HepG2 (cell line): ENCODE results near the gene MCU. TPM values are rescaled to one million over a fixed set of nuclear protein-coding genes. Genes with fewer than 3 reads are reported as not detected.

Experiments
- ATAC-seq: fragments of 200-7000 bp; cut with Tn5 transposase; 3 replicates; pipeline ENCODE4 v1.9.1; 2020; ENCODE audit warnings: mild to moderate bottlenecking, moderate library complexity
- BruUV-seq: library from RNA; stranded (reverse); fragments of 400-500 nt; replicated peaks from 2 replicates; lab custom pipeline; 2021; lab: Mats Ljungman, UMichigan
- CTCF ChIA-PET: fragments of 300-600 bp; formaldehyde crosslinking; extraction: SDS; loops from one replicate; lab custom pipeline; 2021; ENCODE audit warnings: low total read pairs, inconsistent platforms, low intra/inter-chr PET ratio; lab: Yijun Ruan, JAX
- POLR2A ChIA-PET: fragments of 350-600 bp; sonication (Branson Sonifier 250); formaldehyde crosslinking; loops from one replicate; lab custom pipeline; 2020; ENCODE audit warnings: antibody characterized with exemption, inconsistent platforms; lab: Yijun Ruan, JAX
- DNase-seq: peaks from one replicate; pipeline ENCODE4 v3.0.0-alpha.2; 2015; ENCODE audit warnings: low spot score
- FAIRE-seq: peaks from 3 replicates; lab custom pipeline; 2011; peaks lifted over from hg19 to GRCh38; lab: Jason Lieb, UNC
- H2AFZ ChIP-seq: one replicate; pipeline ENCODE4 v1.6.1; 2011; ENCODE audit warnings: low read length, inconsistent platforms
- H3K27ac ChIP-seq: fragments of 300-600 bp; 3 replicates; pipeline ENCODE4 v1.8.0; 2011; ENCODE audit warnings: mixed run types, mild to moderate bottlenecking, mixed read lengths, low read length, inconsistent platforms; ENCODE audit not compliant: insufficient read depth; ENCODE audit errors: extremely low read length
- H3K27me3 ChIP-seq, 2 experiments: fragments of 200-600 bp in 1 of 2; 2 replicates in 1 of 2; 3 replicates in 1 of 2; pipeline versions ENCODE4 v1.6.0 to v1.8.0; 2011; ENCODE audit warnings: low read length in 2 of 2, mild to moderate bottlenecking in 2 of 2, moderate library complexity in 2 of 2, inconsistent platforms in 1 of 2; ENCODE audit not compliant: insufficient read depth in 2 of 2, control insufficient read depth in 1 of 2
- H3K36me3 ChIP-seq, 2 experiments: fragments of 200-600 bp in 1 of 2; replicated peaks in 1 of 2; 2 replicates in 1 of 2; 3 replicates in 1 of 2; pipeline versions ENCODE4 v1.5.1 to v1.8.0; 2011; ENCODE audit warnings: low read length in 2 of 2, inconsistent platforms in 1 of 2; ENCODE audit not compliant: insufficient read depth in 2 of 2, control insufficient read depth in 1 of 2
- H3K4me1 ChIP-seq: 2 replicates; pipeline ENCODE4 v1.5.1; 2012; ENCODE audit warnings: low read length, inconsistent platforms; ENCODE audit not compliant: insufficient read depth
- H3K4me2 ChIP-seq: 2 replicates; pipeline ENCODE4 v1.6.0; 2011; ENCODE audit warnings: low read depth, low read length, inconsistent platforms
- H3K4me3 ChIP-seq, 3 experiments: fragments of 200-600 bp in 1 of 3; sonication (generic), shearing (Covaris generic) in 1 of 3; replicated peaks in 1 of 3; 2 replicates each; pipeline ENCODE4 v1.5.1; 2011 to 2016; ENCODE audit warnings: low read length in 3 of 3, inconsistent platforms in 2 of 3, low read depth in 2 of 3, mild to moderate bottlenecking in 2 of 3, control low read depth in 1 of 3, mixed read lengths in 1 of 3; ENCODE audit not compliant: insufficient read depth in 1 of 3
- H3K79me2 ChIP-seq: one replicate; pipeline ENCODE4 v1.6.1; 2011; ENCODE audit warnings: low read length, inconsistent platforms; ENCODE audit not compliant: insufficient read depth
- H3K9ac ChIP-seq: 2 replicates; pipeline ENCODE4 v1.6.0; 2011; ENCODE audit warnings: mild to moderate bottlenecking, low read depth, low read length, inconsistent platforms; ENCODE audit not compliant: insufficient read depth
- H3K9me3 ChIP-seq: 2 replicates; pipeline ENCODE4 v1.5.1; 2012; ENCODE audit warnings: mild to moderate bottlenecking, low read length
- H4K20me1 ChIP-seq: 2 replicates; pipeline ENCODE4 v1.6.0; 2011; ENCODE audit warnings: inconsistent platforms, mild to moderate bottlenecking, low read length, moderate library complexity; ENCODE audit not compliant: insufficient read depth
- CEBPG ChIP-seq: IDR thresholded peaks from 2 replicates; pipeline ENCODE4 v1.6.1; 2016
- GABPB1 ChIP-seq: IDR thresholded peaks from 2 replicates; pipeline ENCODE4 v1.6.1; 2016; ENCODE audit warnings: mild to moderate bottlenecking, missing genetic modification reagents, moderate library complexity, missing compliant biosample characterization
- GATAD1 ChIP-seq: IDR thresholded peaks from 2 replicates; pipeline ENCODE4 v1.6.1; 2016; ENCODE audit warnings: missing genetic modification reagents, missing compliant biosample characterization
- GMEB1 ChIP-seq: sonication (generic); formaldehyde crosslinking; IDR thresholded peaks from 2 replicates; pipeline ENCODE4 v1.5.1; 2020; ENCODE audit warnings: missing genetic modification reagents, mild to moderate bottlenecking, borderline replicate concordance
- KDM5A ChIP-seq: fragments of 200-600 bp; sonication (generic); IDR thresholded peaks from 2 replicates; pipeline ENCODE4 v1.7.0; 2018; ENCODE audit warnings: antibody characterized with exemption, mild to moderate bottlenecking, low read length, borderline replicate concordance
- NCOA5 ChIP-seq: sonication (generic); formaldehyde crosslinking; IDR thresholded peaks from 2 replicates; pipeline ENCODE4 v1.4.0; 2020; ENCODE audit warnings: missing genetic modification reagents
- SNRNP70 ChIP-seq: fragments of 200-400 bp; formaldehyde crosslinking; IDR thresholded peaks from 2 replicates; pipeline ENCODE4 v1.6.1; 2017; ENCODE audit warnings: mild to moderate bottlenecking, low read depth, low read length, moderate library complexity
- TEAD3 ChIP-seq: optimal IDR thresholded peaks from 2 replicates; pipeline ENCODE3; 2016; ENCODE audit warnings: borderline replicate concordance
- ZBTB14 ChIP-seq: sonication (generic); formaldehyde crosslinking; IDR thresholded peaks from 2 replicates; pipeline ENCODE4 v1.4.0; 2020; ENCODE audit warnings: missing genetic modification reagents
- ZNF274 ChIP-seq: sonication (generic); formaldehyde crosslinking; IDR thresholded peaks from 2 replicates; pipeline ENCODE4 v1.5.1; 2020; ENCODE audit warnings: mild to moderate bottlenecking, missing genetic modification reagents
- ZNF33B ChIP-seq: sonication (generic); formaldehyde crosslinking; IDR thresholded peaks from 2 replicates; pipeline ENCODE4 v1.5.1; 2020; ENCODE audit warnings: mild to moderate bottlenecking, missing genetic modification reagents
- ZNF350 ChIP-seq: sonication (generic); formaldehyde crosslinking; IDR thresholded peaks from 2 replicates; pipeline ENCODE4 v1.4.0; 2020; ENCODE audit warnings: mild to moderate bottlenecking, low read depth, missing genetic modification reagents, borderline replicate concordance
- ZNF530 ChIP-seq: sonication (generic); formaldehyde crosslinking; IDR thresholded peaks from 2 replicates; pipeline ENCODE4 v1.5.0; 2020; ENCODE audit warnings: low read depth, mild to moderate bottlenecking, missing genetic modification reagents
- ZNF556 ChIP-seq: sonication (generic); formaldehyde crosslinking; IDR thresholded peaks from 2 replicates; pipeline ENCODE4 v1.4.0; 2020; ENCODE audit warnings: mild to moderate bottlenecking, missing genetic modification reagents, borderline replicate concordance
- ZNF616 ChIP-seq: sonication (generic); formaldehyde crosslinking; IDR thresholded peaks from 2 replicates; pipeline ENCODE4 v1.5.0; 2020; ENCODE audit warnings: low read depth, mild to moderate bottlenecking, missing genetic modification reagents
- WGBS: methylation state at CpG from one replicate; pipeline ENCODE4 v1.1.6; 2017; ENCODE audit warnings: low lambda C conversion rate; 5-methylcytosine and 5-hydroxymethylcytosine counted together
- in situ Hi-C: cut with HindIII; loops from 2 replicates; pipeline ENCODE4 v1.10.0; 2017; ENCODE audit warnings: low pct_unique_long_range_greater_than_20kb; ENCODE audit not compliant: extremely low pct_ligation_motif_present
- intact Hi-C: fragments of 100-400 bp; cut with micrococcal nuclease; formaldehyde crosslinking; loops from one replicate; pipeline ENCODE4 v1.10.0; 2022; ENCODE audit not compliant: unreplicated experiment
- polyA plus RNA-seq, 8 experiments: library from polyadenylated mRNA; depleted of rRNA in 3 of 8; stranded (reverse) in 7 of 8; unstranded in 1 of 8; fragments of >200 nt; fragmentation: Illumina TruSeq in 4 of 8; extraction: Trizol in 4 of 8; gene quantifications; 2 replicates each; pipeline versions ENCODE4 v1.2.1 to v1.2.3, GENCODE V29; 2011 to 2016; ENCODE audit warnings: low read depth in 4 of 8, missing spikeins in 1 of 8, mixed read lengths in 1 of 8; ENCODE audit not compliant: insufficient read depth in 1 of 8
- total RNA-seq, 5 experiments: library from RNA; depleted of rRNA; stranded (reverse); fragments of >200 nt; fragmentation: Illumina TruSeq; extraction: Trizol; gene quantifications; 2 replicates each; pipeline ENCODE4 v1.2.3, GENCODE V29; 2016; ENCODE audit warnings: low read depth in 1 of 5
- TF ChIP-seq, protein P1 (sequence below): sonication (generic); formaldehyde crosslinking; IDR thresholded peaks from 2 replicates; pipeline ENCODE4 v1.5.0; 2020; ENCODE audit warnings: missing genetic modification reagents

The MCU gene
- total and polyA plus RNA-seq, 2 of the 13 experiments (the other 11 are each of a cell fraction or from before 2014, with no cell fraction given), result 25.9 to 64.5 TPM

DNA sequence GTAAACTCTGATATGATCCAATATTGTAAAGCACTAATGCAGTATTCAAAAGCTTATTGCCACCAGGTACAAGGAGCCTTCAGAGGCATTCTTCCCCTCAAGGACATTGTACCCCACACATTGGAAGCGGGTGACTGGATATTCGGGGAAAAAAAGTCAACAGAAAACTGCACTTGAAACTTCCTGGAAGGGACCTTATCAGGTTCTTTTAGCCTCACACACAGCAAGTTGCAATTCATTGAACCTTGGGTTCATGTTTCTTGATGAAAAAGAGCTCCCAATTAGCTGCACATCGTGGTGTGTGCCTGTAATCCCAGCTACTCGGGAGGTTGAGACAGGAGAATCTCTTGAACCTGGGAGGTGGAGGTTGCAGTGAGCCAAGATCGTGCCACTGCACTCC lies 49.6 kb upstream of the MCU start:
- FAIRE-seq (no peak), DNase-seq (no peak), ATAC-seq (no peak)
- TF ChIP-seq KDM5A, result no peak
- TF ChIP-seq ZNF33B, result no peak
- no peak for TF ChIP-seq ZNF530 (CRISPR knock-in tag)
- no peak for TF ChIP-seq CEBPG (CRISPR knock-in tag)
- TF ChIP-seq GABPB1 (CRISPR knock-in tag), result no peak
- TF ChIP-seq, protein P1, sequence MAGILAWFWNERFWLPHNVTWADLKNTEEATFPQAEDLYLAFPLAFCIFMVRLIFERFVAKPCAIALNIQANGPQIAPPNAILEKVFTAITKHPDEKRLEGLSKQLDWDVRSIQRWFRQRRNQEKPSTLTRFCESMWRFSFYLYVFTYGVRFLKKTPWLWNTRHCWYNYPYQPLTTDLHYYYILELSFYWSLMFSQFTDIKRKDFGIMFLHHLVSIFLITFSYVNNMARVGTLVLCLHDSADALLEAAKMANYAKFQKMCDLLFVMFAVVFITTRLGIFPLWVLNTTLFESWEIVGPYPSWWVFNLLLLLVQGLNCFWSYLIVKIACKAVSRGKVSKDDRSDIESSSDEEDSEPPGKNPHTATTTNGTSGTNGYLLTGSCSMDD (CRISPR knock-in tag), result no peak
- no peak for TF ChIP-seq ZNF616 (CRISPR knock-in tag)
- TF ChIP-seq NCOA5 (CRISPR knock-in tag), result no peak
- TF ChIP-seq GMEB1 (CRISPR knock-in tag), result no peak
- no peak for TF ChIP-seq ZNF274 (CRISPR knock-in tag)
- no peak for TF ChIP-seq SNRNP70
- no peak for TF ChIP-seq ZNF350 (CRISPR knock-in tag)
- TF ChIP-seq ZNF556, result no peak
- TF ChIP-seq GATAD1 (CRISPR knock-in tag), result no peak
- TF ChIP-seq ZBTB14 (CRISPR knock-in tag), result no peak
- no peak for TF ChIP-seq TEAD3 (CRISPR knock-in tag)
- H3K79me2 ChIP-seq, result no peaks in the 10 kb centered on the region
- no peak overlapping the region for H3K4me2 ChIP-seq
- in situ Hi-C loops (no loop called here), intact Hi-C loops (no loop called here)
- POLR2A ChIA-PET, result no interaction called here
- H3K36me3 ChIP-seq, result no peaks in the 10 kb centered on the region
- no peak overlapping the region for H3K4me3 ChIP-seq
- no TSS peak for BruUV-seq
- no peak overlapping the region for H3K9ac ChIP-seq
- no peak overlapping the region for H2AFZ ChIP-seq
- WGBS, result 25% methylated on average over 5 of the region's 5 CpGs
- no peaks in the 10 kb centered on the region for H3K27me3 ChIP-seq
- no peaks in the 10 kb centered on the region for H4K20me1 ChIP-seq
- no peaks in the 10 kb centered on the region for H3K9me3 ChIP-seq
- CTCF ChIA-PET, result no interaction called here
- H3K4me1 ChIP-seq, result peaks cover 23% of the 10 kb centered on the region
- no peak overlapping the region for H3K27ac ChIP-seq
